PC-9 (cell line): ENCODE data around the gene SMIM1. TPM values are rescaled to one million over a fixed set of nuclear protein-coding genes. Genes with fewer than 3 reads are reported as not detected.

Source experiments
- BruUV-seq: library from RNA; stranded (reverse); fragments of 400-500 nt; replicated peaks from 2 replicates; lab custom pipeline; 2021; lab: Mats Ljungman, UMichigan
- CTCF ChIA-PET: fragments of 300-600 bp; sonication (Branson Sonifier 250); formaldehyde crosslinking; loops from one replicate; lab custom pipeline; 2022; ENCODE audit warnings: antibody characterized with exemption; lab: Charles Lee
- POLR2A ChIA-PET: fragments of 300-600 bp; sonication (Branson Sonifier 250); formaldehyde crosslinking; loops from one replicate; lab custom pipeline; 2022; ENCODE audit warnings: antibody characterized with exemption; ENCODE audit not compliant: unreplicated experiment; lab: Charles Lee
- DNase-seq, 2 experiments: peaks; one replicate each; pipeline versions ENCODE4 v3.0.0 to v3.0.0-alpha.2; 2015 to 2022; ENCODE audit warnings: mixed read lengths in 1 of 2
- H2AFZ ChIP-seq: fragments of 200-600 bp; sonication (generic); 2 replicates; pipeline ENCODE4 v1.8.1; 2017; ENCODE audit warnings: antibody characterized with exemption
- H3F3A ChIP-seq: fragments of 200-600 bp; sonication (generic); 2 replicates; pipeline ENCODE4 v1.8.1; 2017; ENCODE audit warnings: antibody characterized with exemption, mild to moderate bottlenecking, low read depth; ENCODE audit not compliant: insufficient read depth
- H3K27ac ChIP-seq: fragments of 200-600 bp; sonication (generic); 2 replicates; pipeline ENCODE4 v1.6.1; 2016; ENCODE audit warnings: mixed run types
- H3K27me3 ChIP-seq: fragments of 200-600 bp; sonication (generic); 2 replicates; pipeline ENCODE4 v1.6.1; 2016; ENCODE audit warnings: low read depth, mixed run types; ENCODE audit not compliant: insufficient read depth
- H3K36me3 ChIP-seq: fragments of 200-600 bp; sonication (generic); 2 replicates; pipeline ENCODE4 v1.6.1; 2016; ENCODE audit warnings: low read depth, mixed run types
- H3K4me1 ChIP-seq: fragments of 200-600 bp; sonication (generic); replicated peaks from 2 replicates; pipeline ENCODE4 v1.6.1; 2016; ENCODE audit warnings: mixed run types; ENCODE audit not compliant: insufficient read depth
- H3K4me2 ChIP-seq: fragments of 200-600 bp; sonication (generic); 2 replicates; pipeline ENCODE4 v1.6.1; 2017; ENCODE audit warnings: mixed run types
- H3K4me3 ChIP-seq: fragments of 200-600 bp; sonication (generic); 2 replicates; pipeline ENCODE4 v1.6.1; 2016; ENCODE audit warnings: mixed run types
- H3K79me2 ChIP-seq: fragments of 200-600 bp; sonication (generic); 2 replicates; pipeline ENCODE4 v1.6.1; 2017; ENCODE audit warnings: low read depth, mixed run types
- H3K9me2 ChIP-seq: fragments of 200-600 bp; sonication (generic); 2 replicates; pipeline ENCODE4 v1.8.1; 2017; ENCODE audit warnings: mild to moderate bottlenecking; ENCODE audit not compliant: insufficient read depth
- H3K9me3 ChIP-seq: fragments of 200-600 bp; sonication (generic); 2 replicates; pipeline ENCODE4 v1.8.1; 2016; ENCODE audit warnings: low read depth; ENCODE audit not compliant: insufficient read depth
- H4K20me1 ChIP-seq: fragments of 200-600 bp; sonication (generic); 2 replicates; pipeline ENCODE4 v1.8.1; 2017; ENCODE audit not compliant: insufficient read depth
- EZH2 ChIP-seq: fragments of 200-600 bp; sonication (generic); IDR thresholded peaks from 2 replicates; pipeline ENCODE4 v1.8.0; 2017; ENCODE audit warnings: antibody characterized with exemption, low read depth
- intact Hi-C: fragments of 100-400 bp; cut with micrococcal nuclease; formaldehyde crosslinking; loops from one replicate; pipeline ENCODE4 v1.10.0; 2022; ENCODE audit not compliant: unreplicated experiment
- total RNA-seq: library from RNA; stranded (reverse); gene quantifications from 2 replicates; pipeline ENCODE4 v1.2.3, GENCODE V29; 2021
- TF ChIP-seq, protein P1 (sequence below): fragments of 200-600 bp; sonication (generic); conservative IDR thresholded peaks from 2 replicates; pipeline ENCODE4 v1.6.1; 2017; ENCODE audit warnings: mixed run types, antibody characterized with exemption, mild to moderate bottlenecking, moderate library complexity

Gene SMIM1
- total RNA-seq, 1 experiment from 2014 or later, result 5.9 TPM

DNA sequence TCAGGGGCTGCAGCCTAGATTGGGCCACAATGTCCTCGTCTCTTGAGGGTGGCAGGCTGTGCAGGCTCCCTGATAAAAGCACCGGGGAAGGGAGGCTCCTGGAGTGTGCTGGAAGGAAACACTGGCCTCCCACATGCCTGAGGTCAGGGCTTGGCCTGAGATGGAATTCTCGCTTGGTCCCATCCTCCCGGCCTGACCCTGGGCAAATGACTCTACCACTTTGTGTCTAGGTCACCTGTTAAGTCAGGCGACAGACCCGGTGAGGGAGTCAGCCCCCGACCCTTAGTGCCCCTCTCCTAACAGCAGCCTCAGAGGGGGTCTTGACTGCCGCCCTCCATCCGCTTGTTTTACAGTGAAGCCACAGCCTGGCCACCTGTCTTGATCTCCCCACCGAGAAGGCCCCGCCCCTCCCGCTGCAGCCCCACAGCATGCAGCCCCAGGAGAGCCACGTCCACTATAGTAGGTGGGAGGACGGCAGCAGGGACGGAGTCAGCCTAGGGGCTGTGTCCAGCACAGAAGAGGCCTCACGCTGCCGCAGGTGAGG is 2.5 kb downstream of the SMIM1 start:
- H3K4me1 ChIP-seq, result no peaks in the 10 kb centered on the region
- BruUV-seq, result no TSS peak
- H3K4me2 ChIP-seq, result no peak overlapping the region
- no peak for DNase-seq
- intact Hi-C loops, result loop anchor here (10.0 kb wide), 1 partner anchor 1780 kb away; no protein-coding TSS in a partner anchor
- ChIA-PET CTCF (no interaction called here), POLR2A (no interaction called here)
- peaks cover 3% of the 10 kb centered on the region; the same call in 1 of the 2 replicates for H4K20me1 ChIP-seq
- H3K9me3 ChIP-seq, result no peaks in the 10 kb centered on the region
- H3K27me3 ChIP-seq, result no peaks in the 10 kb centered on the region
- no peak overlapping the region for H3K27ac ChIP-seq
- H3K4me3 ChIP-seq, result no peak overlapping the region
- no peaks in the 10 kb centered on the region for H3K79me2 ChIP-seq
- TF ChIP-seq, protein P1, sequence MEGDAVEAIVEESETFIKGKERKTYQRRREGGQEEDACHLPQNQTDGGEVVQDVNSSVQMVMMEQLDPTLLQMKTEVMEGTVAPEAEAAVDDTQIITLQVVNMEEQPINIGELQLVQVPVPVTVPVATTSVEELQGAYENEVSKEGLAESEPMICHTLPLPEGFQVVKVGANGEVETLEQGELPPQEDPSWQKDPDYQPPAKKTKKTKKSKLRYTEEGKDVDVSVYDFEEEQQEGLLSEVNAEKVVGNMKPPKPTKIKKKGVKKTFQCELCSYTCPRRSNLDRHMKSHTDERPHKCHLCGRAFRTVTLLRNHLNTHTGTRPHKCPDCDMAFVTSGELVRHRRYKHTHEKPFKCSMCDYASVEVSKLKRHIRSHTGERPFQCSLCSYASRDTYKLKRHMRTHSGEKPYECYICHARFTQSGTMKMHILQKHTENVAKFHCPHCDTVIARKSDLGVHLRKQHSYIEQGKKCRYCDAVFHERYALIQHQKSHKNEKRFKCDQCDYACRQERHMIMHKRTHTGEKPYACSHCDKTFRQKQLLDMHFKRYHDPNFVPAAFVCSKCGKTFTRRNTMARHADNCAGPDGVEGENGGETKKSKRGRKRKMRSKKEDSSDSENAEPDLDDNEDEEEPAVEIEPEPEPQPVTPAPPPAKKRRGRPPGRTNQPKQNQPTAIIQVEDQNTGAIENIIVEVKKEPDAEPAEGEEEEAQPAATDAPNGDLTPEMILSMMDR, result no peak
- no peak for TF ChIP-seq EZH2
- 0 out of 2 replicates have a peak, but pooled peaks cover 3% of the 10 kb centered on the region for H3K36me3 ChIP-seq
- no peak overlapping the region for H2AFZ ChIP-seq
- H3K9me2 ChIP-seq, result no peaks in the 10 kb centered on the region
- H3F3A ChIP-seq, result no peaks in the 10 kb centered on the region; the same call in 1 of the 2 replicates

DNA sequence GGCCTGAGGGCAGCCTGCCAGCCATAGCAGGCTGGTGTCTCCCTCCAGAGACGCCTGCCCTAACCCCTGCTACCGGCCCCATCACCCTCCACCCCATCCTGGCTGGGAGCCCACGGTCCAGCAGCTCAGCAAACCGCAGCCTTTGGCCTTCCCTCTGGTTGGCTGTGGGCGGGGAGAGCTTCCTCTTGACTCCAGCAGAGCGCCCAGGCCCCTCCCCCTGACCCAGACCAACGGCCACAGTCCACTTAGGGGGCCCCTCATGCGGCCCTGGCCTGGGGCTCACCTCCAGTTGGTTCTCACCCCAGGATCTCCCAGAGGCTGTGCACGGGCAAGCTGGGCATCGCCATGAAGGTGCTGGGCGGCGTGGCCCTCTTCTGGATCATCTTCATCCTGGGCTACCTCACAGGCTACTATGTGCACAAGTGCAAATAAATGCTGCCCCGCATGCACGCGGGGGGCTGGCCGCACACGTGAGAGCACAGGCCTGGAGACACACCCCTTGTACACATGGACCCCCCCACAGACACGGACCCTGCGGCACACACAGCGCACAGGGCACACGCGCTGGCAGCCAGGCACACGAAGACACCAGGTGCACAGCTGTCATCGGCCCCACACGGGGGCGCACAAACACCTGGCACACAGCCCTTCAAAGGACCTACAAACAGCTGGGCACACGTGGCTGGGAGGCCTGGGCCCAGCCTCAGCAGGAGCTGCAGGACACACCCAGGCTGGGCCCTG is 3.1 kb downstream of the SMIM1 start:
- Histone ChIP-seq H3K4me2 (no peak overlapping the region), H3K27ac (no peak overlapping the region)

More for the DNA sequence above, 3.1 kb downstream of the SMIM1 start:
- intact Hi-C loops, result loop anchor here (10.0 kb wide), 1 partner anchor 1779 kb away; no protein-coding TSS in a partner anchor
- Histone ChIP-seq H3K9me3 (no peaks in the 10 kb centered on the region), H3K9me2 (no peaks in the 10 kb centered on the region), H4K20me1 (peaks cover 3% of the 10 kb centered on the region; the same call in 1 of the 2 replicates), H3K79me2 (no peaks in the 10 kb centered on the region), H3F3A (no peaks in the 10 kb centered on the region; the same call in 1 of the 2 replicates), H3K36me3 (0 out of 2 replicates have a peak, but pooled peaks cover 9% of the 10 kb centered on the region), H3K4me3 (no peak overlapping the region), H3K4me1 (no peaks in the 10 kb centered on the region), H3K27me3 (no peaks in the 10 kb centered on the region), H2AFZ (no peak overlapping the region)
- ChIA-PET POLR2A (no interaction called here), CTCF (no interaction called here)
- TF ChIP-seq, protein P1, result no peak; the same call in 1 of the 2 replicates
- TF ChIP-seq EZH2, result no peak
- BruUV-seq, result no TSS peak
- DNase-seq, result no peak
